Astrocyte (in vitro differentiated cells and primary cell): ENCODE measurements around the gene HOXD10. TPM values are rescaled to one million over a fixed set of nuclear protein-coding genes. Genes with fewer than 3 reads are reported as not detected.
A peak's percentile ranks its signal among the peaks of the same experiment; 100 is the strongest.

Source experiments
- DNase-seq: peaks from one replicate; pipeline ENCODE4 v3.0.0-alpha.2; 2010; ENCODE audit warnings: low read depth
- FAIRE-seq: peaks from 2 replicates; lab custom pipeline; 2011; peaks lifted over from hg19 to GRCh38; lab: Jason Lieb, UNC
- H2AFZ ChIP-seq: 2 replicates; pipeline ENCODE4 v1.6.0; 2012; ENCODE audit warnings: low read depth, low read length, inconsistent platforms
- H3K27ac ChIP-seq: 2 replicates; pipeline ENCODE4 v1.5.1; 2011; ENCODE audit warnings: low read depth, low read length, inconsistent platforms
- H3K27me3 ChIP-seq: 2 replicates; pipeline ENCODE4 v1.6.0; 2011; ENCODE audit warnings: low read length, inconsistent platforms; ENCODE audit not compliant: insufficient read depth
- H3K36me3 ChIP-seq: 2 replicates; pipeline ENCODE4 v1.5.1; 2011; ENCODE audit warnings: low read length, inconsistent platforms; ENCODE audit not compliant: insufficient read depth
- H3K4me1 ChIP-seq: 2 replicates; pipeline ENCODE4 v1.5.1; 2011; ENCODE audit warnings: low read length, inconsistent platforms; ENCODE audit not compliant: insufficient read depth
- H3K4me2 ChIP-seq: 2 replicates; pipeline ENCODE4 v1.6.0; 2012; ENCODE audit warnings: low read length, inconsistent platforms
- H3K4me3 ChIP-seq: 2 replicates; pipeline ENCODE4 v1.5.1; 2011; ENCODE audit warnings: low read depth, mild to moderate bottlenecking, low read length, inconsistent platforms; ENCODE audit not compliant: insufficient read depth
- H3K79me2 ChIP-seq: 2 replicates; pipeline ENCODE4 v1.6.0; 2012; ENCODE audit warnings: mild to moderate bottlenecking, low read length, inconsistent platforms; ENCODE audit not compliant: insufficient read depth
- H3K9ac ChIP-seq: 2 replicates; pipeline ENCODE4 v1.6.0; 2012; ENCODE audit warnings: mild to moderate bottlenecking, low read length, inconsistent platforms
- H3K9me3 ChIP-seq: 2 replicates; pipeline ENCODE4 v1.5.1; 2012; ENCODE audit warnings: low read depth, mild to moderate bottlenecking, low read length, inconsistent platforms; ENCODE audit not compliant: insufficient read depth
- H4K20me1 ChIP-seq: 2 replicates; pipeline ENCODE4 v1.6.0; 2012; ENCODE audit warnings: low read length, inconsistent platforms; ENCODE audit not compliant: insufficient read depth
- H3K27ac Mint-ChIP-seq: one replicate; pipeline ENCODE4 v1.8.0; 2021; ENCODE audit warnings: mild to moderate bottlenecking, mixed read lengths; ENCODE audit not compliant: unreplicated experiment
- H3K27me3 Mint-ChIP-seq: one replicate; pipeline ENCODE4 v1.8.0; 2021; ENCODE audit warnings: low read depth, mixed read lengths; ENCODE audit not compliant: unreplicated experiment
- H3K36me3 Mint-ChIP-seq: one replicate; pipeline ENCODE4 v1.8.0; 2021; ENCODE audit warnings: low read depth, mixed read lengths; ENCODE audit not compliant: unreplicated experiment
- H3K4me1 Mint-ChIP-seq: one replicate; pipeline ENCODE4 v1.8.0; 2021; ENCODE audit warnings: low read depth, mixed read lengths; ENCODE audit not compliant: unreplicated experiment
- H3K4me3 Mint-ChIP-seq: one replicate; pipeline ENCODE4 v1.8.0; 2021; ENCODE audit warnings: mild to moderate bottlenecking, moderate library complexity, mixed read lengths; ENCODE audit not compliant: unreplicated experiment
- H3K9me3 Mint-ChIP-seq: one replicate; pipeline ENCODE4 v1.8.0; 2021; ENCODE audit warnings: mild to moderate bottlenecking, mixed read lengths; ENCODE audit not compliant: unreplicated experiment
- EZH2 ChIP-seq: IDR thresholded peaks from 2 replicates; pipeline ENCODE4 v1.6.1; 2012; ENCODE audit warnings: mild to moderate bottlenecking, low read length, inconsistent platforms; ENCODE audit not compliant: insufficient read depth
- total RNA-seq: library from RNA; stranded (reverse); gene quantifications from 2 replicates; pipeline ENCODE4 v1.2.1, GENCODE V29; 2021
- TF ChIP-seq, protein P1 (sequence below): IDR thresholded peaks from 2 replicates; pipeline ENCODE4 v1.5.1; 2011; ENCODE audit warnings: low read depth, mild to moderate bottlenecking, inconsistent platforms, low read length, moderate library complexity; ENCODE audit not compliant: insufficient read depth

Gene HOXD10
- total RNA-seq, 1 donor from 2014 or later, result not detected

DNA sequence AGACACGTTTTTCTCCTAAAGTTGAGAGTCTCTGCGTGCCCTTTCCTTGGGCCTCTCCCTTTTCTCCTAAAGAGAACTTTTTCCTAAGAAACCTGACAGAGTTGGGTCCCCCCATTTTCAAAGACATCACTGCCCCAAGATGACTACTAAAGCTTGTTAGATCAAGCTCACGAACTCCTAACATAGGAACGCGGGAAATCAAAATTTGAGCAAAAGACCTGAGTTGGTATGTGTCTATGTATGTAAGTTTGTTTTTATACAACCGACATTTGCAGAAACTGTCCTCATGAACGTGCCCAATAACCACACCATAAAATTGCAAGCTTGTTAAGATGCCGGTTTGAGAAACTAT is 22.7 kb upstream of the HOXD10 start:
- Histone ChIP-seq H3K27me3 (peaks cover 95% of the 10 kb centered on the region), H3K79me2 (no peaks in the 10 kb centered on the region), H3K9me3 (peaks cover 4% of the 10 kb centered on the region), H2AFZ (no peak overlapping the region), H3K9ac (no peak overlapping the region), H4K20me1 (peaks cover 10% of the 10 kb centered on the region), H3K4me3 (no peak overlapping the region), H3K36me3 (no peaks in the 10 kb centered on the region), H3K4me2 (no peak overlapping the region), H3K27ac (no peak overlapping the region), H3K4me1 (peaks cover 7% of the 10 kb centered on the region)
- Mint-ChIP-seq H3K27ac (peak overlapping the region; percentile 79), H3K4me1 (peaks cover 4% of the 10 kb centered on the region), H3K9me3 (peaks cover 30% of the 10 kb centered on the region), H3K4me3 (no peak overlapping the region), H3K36me3 (peaks cover 3% of the 10 kb centered on the region), H3K27me3 (peaks cover 89% of the 10 kb centered on the region)
- no peak for TF ChIP-seq EZH2
- TF ChIP-seq, protein P1, sequence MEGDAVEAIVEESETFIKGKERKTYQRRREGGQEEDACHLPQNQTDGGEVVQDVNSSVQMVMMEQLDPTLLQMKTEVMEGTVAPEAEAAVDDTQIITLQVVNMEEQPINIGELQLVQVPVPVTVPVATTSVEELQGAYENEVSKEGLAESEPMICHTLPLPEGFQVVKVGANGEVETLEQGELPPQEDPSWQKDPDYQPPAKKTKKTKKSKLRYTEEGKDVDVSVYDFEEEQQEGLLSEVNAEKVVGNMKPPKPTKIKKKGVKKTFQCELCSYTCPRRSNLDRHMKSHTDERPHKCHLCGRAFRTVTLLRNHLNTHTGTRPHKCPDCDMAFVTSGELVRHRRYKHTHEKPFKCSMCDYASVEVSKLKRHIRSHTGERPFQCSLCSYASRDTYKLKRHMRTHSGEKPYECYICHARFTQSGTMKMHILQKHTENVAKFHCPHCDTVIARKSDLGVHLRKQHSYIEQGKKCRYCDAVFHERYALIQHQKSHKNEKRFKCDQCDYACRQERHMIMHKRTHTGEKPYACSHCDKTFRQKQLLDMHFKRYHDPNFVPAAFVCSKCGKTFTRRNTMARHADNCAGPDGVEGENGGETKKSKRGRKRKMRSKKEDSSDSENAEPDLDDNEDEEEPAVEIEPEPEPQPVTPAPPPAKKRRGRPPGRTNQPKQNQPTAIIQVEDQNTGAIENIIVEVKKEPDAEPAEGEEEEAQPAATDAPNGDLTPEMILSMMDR, result no peak
- DNase-seq (no peak), FAIRE-seq (no peak)

DNA sequence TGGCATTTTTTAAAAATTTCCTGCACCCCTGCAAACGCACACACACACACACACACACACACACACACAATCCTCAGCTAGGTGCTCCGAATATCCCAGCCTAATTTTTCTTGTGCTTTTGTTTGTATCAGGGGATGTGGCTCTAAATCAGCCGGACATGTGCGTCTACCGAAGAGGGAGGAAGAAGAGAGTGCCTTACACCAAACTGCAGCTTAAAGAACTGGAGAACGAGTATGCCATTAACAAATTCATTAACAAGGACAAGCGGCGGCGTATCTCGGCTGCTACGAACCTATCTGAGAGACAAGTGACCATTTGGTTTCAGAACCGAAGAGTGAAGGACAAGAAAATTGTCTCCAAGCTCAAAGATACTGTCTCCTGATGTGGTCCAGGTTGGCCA is 22.2 kb upstream of the HOXD10 start:
- DNase-seq, result no peak
- peaks cover 10% of the 10 kb centered on the region for H4K20me1 ChIP-seq
- H3K36me3 Mint-ChIP-seq, result peaks cover 3% of the 10 kb centered on the region
- H3K27me3 Mint-ChIP-seq, result peaks cover 89% of the 10 kb centered on the region
- H3K9me3 Mint-ChIP-seq, result peaks cover 29% of the 10 kb centered on the region
- no peak overlapping the region for H3K4me3 Mint-ChIP-seq
- H3K4me2 ChIP-seq, result no peak overlapping the region
- no peak overlapping the region for H2AFZ ChIP-seq
- peaks cover 7% of the 10 kb centered on the region for H3K4me1 ChIP-seq
- H3K4me1 Mint-ChIP-seq, result peaks cover 4% of the 10 kb centered on the region
- TF ChIP-seq EZH2, result no peak
- TF ChIP-seq, protein P1, result no peak
- peaks cover 95% of the 10 kb centered on the region for H3K27me3 ChIP-seq
- H3K79me2 ChIP-seq, result no peaks in the 10 kb centered on the region
- no peak for FAIRE-seq
- H3K4me3 ChIP-seq, result no peak overlapping the region
- no peak overlapping the region for H3K27ac ChIP-seq
- no peaks in the 10 kb centered on the region for H3K36me3 ChIP-seq
- peaks cover 4% of the 10 kb centered on the region for H3K9me3 ChIP-seq
- H3K9ac ChIP-seq, result no peak overlapping the region
- no peak overlapping the region for H3K27ac Mint-ChIP-seq

DNA sequence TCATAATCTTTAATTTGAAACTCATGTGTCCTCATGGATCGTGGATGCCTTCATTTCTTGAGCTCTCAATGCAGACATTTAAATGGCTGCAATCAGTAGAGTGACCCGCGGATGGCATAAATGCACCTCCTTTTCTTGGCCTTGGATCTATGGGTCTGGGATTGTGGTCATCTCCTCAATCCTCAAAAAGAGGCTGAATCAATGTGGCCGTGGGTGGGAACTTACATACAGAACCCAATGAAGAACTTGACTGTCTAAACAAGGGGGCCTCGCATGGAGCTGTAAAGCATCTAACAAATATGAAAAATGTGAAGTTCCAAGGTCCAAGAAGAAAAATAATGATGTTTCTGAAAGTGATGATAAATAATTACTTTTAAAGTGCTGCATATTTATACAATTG is 21.2 kb upstream of the HOXD10 start:
- Histone ChIP-seq H3K9ac (no peak overlapping the region), H4K20me1 (peaks cover 5% of the 10 kb centered on the region), H3K4me1 (peaks cover 7% of the 10 kb centered on the region), H3K27ac (no peak overlapping the region), H3K9me3 (peaks cover 5% of the 10 kb centered on the region), H2AFZ (no peak overlapping the region), H3K4me3 (no peak overlapping the region), H3K36me3 (no peaks in the 10 kb centered on the region), H3K4me2 (no peak overlapping the region), H3K79me2 (no peaks in the 10 kb centered on the region), H3K27me3 (peaks cover 95% of the 10 kb centered on the region)
- peaks cover 3% of the 10 kb centered on the region for H3K36me3 Mint-ChIP-seq
- DNase-seq, result no peak
- H3K9me3 Mint-ChIP-seq, result peaks cover 30% of the 10 kb centered on the region
- TF ChIP-seq EZH2, result peak; percentile 26
- TF ChIP-seq, protein P1, result no peak
- H3K4me1 Mint-ChIP-seq, result peaks cover 4% of the 10 kb centered on the region
- peaks cover 85% of the 10 kb centered on the region for H3K27me3 Mint-ChIP-seq
- no peak overlapping the region for H3K27ac Mint-ChIP-seq
- FAIRE-seq, result no peak
- H3K4me3 Mint-ChIP-seq, result no peak overlapping the region
